ENCODE results near the gene GADD45B.

Gene GADD45B

GRCh38 chr19:2503521-2504109, 27.7 kb downstream of the GADD45B start:
- no peak overlapping the region for H3K27ac ChIP-seq (ENCODE audit: extremely low read depth, low read depth, low read length)

More at GRCh38 chr19:2503521-2504109, 27.7 kb downstream of the GADD45B start:
- CTCF ChIA-PET = interaction anchor here (0.6 kb wide), 2 partner anchors 49 to 134 kb away, joined by 3 read pairs; no protein-coding TSS in a partner anchor
- peak; percentile 47; the same call in 1 of the 2 replicates for TF ChIP-seq ZFHX2 (tag by site-specific recombination; conservative IDR thresholded peaks at IDR 0.05)
- 0 out of 2 replicates have a peak, but pooled peaks have one; percentile 14 for TF ChIP-seq EGR2 (tag by site-specific recombination; IDR thresholded peaks at IDR 0.05; ENCODE audit: low read depth)
- TF ChIP-seq GLI2 (tag by site-specific recombination; IDR thresholded peaks at IDR 0.05; ENCODE audit: borderline replicate concordance, low read depth) = no peak
- TF ChIP-seq ZNF202 (tag by site-specific recombination; IDR thresholded peaks at IDR 0.05; ENCODE audit: borderline replicate concordance) = no peak
- no peak for TF ChIP-seq ZNF518A (tag by site-specific recombination; conservative IDR thresholded peaks at IDR 0.05; ENCODE audit: low read depth)
- TF ChIP-seq ZNF571 (tag by site-specific recombination; IDR thresholded peaks at IDR 0.05) = no peak
- TF ChIP-seq SCRT1 (tag by site-specific recombination; IDR thresholded peaks at IDR 0.05; ENCODE audit: borderline replicate concordance) = no peak
- 0 out of 2 replicates have a peak, but pooled peaks have one; percentile 15 for TF ChIP-seq ZEB2 (tag by site-specific recombination; IDR thresholded peaks at IDR 0.05)
- TF ChIP-seq ZNF416 (tag by site-specific recombination; IDR thresholded peaks at IDR 0.05) = no peak
- TF ChIP-seq ZNF10 (tag by site-specific recombination; IDR thresholded peaks at IDR 0.05) = no peak
- no peak for TF ChIP-seq ZNF791 (tag by site-specific recombination; IDR thresholded peaks at IDR 0.05)
- TF ChIP-seq ZNF555 (tag by site-specific recombination; conservative IDR thresholded peaks at IDR 0.05) = no peak
- peak; percentile 25; the same call in 1 of the 2 replicates for TF ChIP-seq ZNF335 (tag by site-specific recombination; conservative IDR thresholded peaks at IDR 0.05)
- TF ChIP-seq ZNF138 (tag by site-specific recombination; IDR thresholded peaks at IDR 0.05; ENCODE audit: borderline replicate concordance) = no peak
- no peak for TF ChIP-seq ZXDB (tag by site-specific recombination; IDR thresholded peaks at IDR 0.05)
- TF ChIP-seq ZNF280C (tag by site-specific recombination; IDR thresholded peaks at IDR 0.05) = no peak
- TF ChIP-seq ZNF677 (tag by site-specific recombination; IDR thresholded peaks at IDR 0.05) = no peak
- TF ChIP-seq ZNF830 (tag by site-specific recombination; IDR thresholded peaks at IDR 0.05; ENCODE audit: low read depth) = no peak
- TF ChIP-seq KLF17 (tag by site-specific recombination; IDR thresholded peaks at IDR 0.05) = no peak
- TF ChIP-seq PRDM10 (tag by site-specific recombination; IDR thresholded peaks at IDR 0.05) = 0 out of 2 replicates have a peak, but pooled peaks have one; percentile 15
- no peak for TF ChIP-seq ZNF214 (tag by site-specific recombination; IDR thresholded peaks at IDR 0.05; ENCODE audit: borderline replicate concordance)
- TF ChIP-seq KLF10 (tag by site-specific recombination; IDR thresholded peaks at IDR 0.05) = peak; percentile 21; the same call in 1 of the 2 replicates
- POLR2A ChIA-PET = interaction anchor here (0.6 to 4.6 kb wide), 9 partner anchors 8 to 444 kb away, joined by 4 to 74 read pairs (median 5); partner anchors contain the start of gene GADD45B
- Histone ChIP-seq H3K36me3 (ENCODE audit: control insufficient read depth in 2 of 2, insufficient read depth in 1 of 2, low read length in 2 of 2) (no peaks in the 10 kb centered on the region), H3K9me3 (ENCODE audit: control insufficient read depth, insufficient read depth, low read depth, low read length) (no peaks in the 10 kb centered on the region), H3K4me3 (ENCODE audit: low read depth, low read length) (no peak overlapping the region), H3K4me1 (ENCODE audit: control insufficient read depth, insufficient read depth, low read length) (peaks cover 3% of the 10 kb centered on the region; the same call in 1 of the 2 replicates)

Data from HEK293 (cell line).